ENCODE results near the gene C1QC. TPM values are rescaled to one million over a fixed set of nuclear protein-coding genes. Genes with fewer than 3 reads are reported as not detected.
A peak's percentile ranks its signal among the peaks of the same experiment; 100 is the strongest.
"Not testable (repeated sequence)": the region's sequence is repeated elsewhere in the genome, so short reads cannot be mapped to it uniquely, and the experiment has no call there.

C1QC gene
- total RNA-seq, 1 experiment from 2014 or later: 0.59 TPM

GRCh38 chr1:22674410-22674749, 30.9 kb downstream of the C1QC start:
- Histone ChIP-seq H4K20me1 (ENCODE audit: insufficient read depth) (no peaks in the 10 kb centered on the region), H3K36me3 (ENCODE audit: control insufficient read depth in 1 of 2, insufficient read depth in 2 of 2, low read length in 2 of 2) (no peaks in the 10 kb centered on the region), H3K9me3 (ENCODE audit: control insufficient read depth in 1 of 2, insufficient read depth in 1 of 2, low read depth in 1 of 2, low read length in 2 of 2) (no peaks in the 10 kb centered on the region), H3K27ac (ENCODE audit: low read depth, low read length) (no peak overlapping the region), H3K4me2 (ENCODE audit: low read length) (no peak overlapping the region; the same call in 1 of the 2 replicates), H3K4me1 (ENCODE audit: control insufficient read depth in 1 of 2, insufficient read depth in 2 of 2, low read length in 2 of 2) (no peaks in the 10 kb centered on the region), H3K27me3 (ENCODE audit: insufficient read depth, low read length) (peaks cover 6% of the 10 kb centered on the region; the same call in 1 of the 2 replicates), H3K4me3 (replicated peaks in 1 of 2; ENCODE audit: low read depth in 1 of 2, low read length in 2 of 2) (no peak overlapping the region), H3K9me2 (ENCODE audit: insufficient read depth) (no peaks in the 10 kb centered on the region), H2AFZ (ENCODE audit: low read depth, low read length, poor library complexity, severe bottlenecking) (no peak overlapping the region), H3K9ac (ENCODE audit: low read length) (no peak overlapping the region), H3K79me2 (ENCODE audit: insufficient read depth, low read length) (no peaks in the 10 kb centered on the region)
- RAD21 ChIA-PET (ENCODE audit: low non-redundant PET in 1 of 2, low total read pairs in 2 of 2, uncharacterized antibody in 2 of 2, unreplicated experiment in 2 of 2): interaction anchor here (0.9 to 1.4 kb wide), 5 partner anchors 187 to 289 kb away, joined by 3 to 6 read pairs (median 5); no protein-coding TSS in a partner anchor
- CTCF ChIA-PET: interaction anchor here (0.6 to 5.1 kb wide), 11 partner anchors 10 to 619 kb away, joined by 3 to 67 read pairs (median 5); no protein-coding TSS in a partner anchor
- TF ChIP-seq CBX3 (IDR thresholded peaks at IDR 0.05; ENCODE audit: low read depth) (no peak), POLR2AphosphoS5 (IDR thresholded peaks at IDR 0.05; ENCODE audit: low read depth, low read length) (no peak), FOSL1 (IDR thresholded peaks at IDR 0.05; ENCODE audit: low read depth) (no peak), SIN3A (IDR thresholded peaks at IDR 0.05; ENCODE audit: low read depth) (no peak), REST (IDR thresholded peaks at IDR 0.05; ENCODE audit: low read depth) (no peak), ZNF274 (IDR thresholded peaks at IDR 0.05; ENCODE audit: low read depth, low read length) (no peak), ATF3 (IDR thresholded peaks at IDR 0.05) (no peak), EZH2 (IDR thresholded peaks at IDR 0.05) (no peak), JUND (IDR thresholded peaks at IDR 0.05) (no peak), ELF1 (IDR thresholded peaks at IDR 0.05; ENCODE audit: borderline replicate concordance, low read depth) (no peak), EGR1 (IDR thresholded peaks at IDR 0.05; ENCODE audit: low read depth) (no peak), ZFX (IDR thresholded peaks at IDR 0.05) (no peak)
- TF ChIP-seq, protein P1, sequence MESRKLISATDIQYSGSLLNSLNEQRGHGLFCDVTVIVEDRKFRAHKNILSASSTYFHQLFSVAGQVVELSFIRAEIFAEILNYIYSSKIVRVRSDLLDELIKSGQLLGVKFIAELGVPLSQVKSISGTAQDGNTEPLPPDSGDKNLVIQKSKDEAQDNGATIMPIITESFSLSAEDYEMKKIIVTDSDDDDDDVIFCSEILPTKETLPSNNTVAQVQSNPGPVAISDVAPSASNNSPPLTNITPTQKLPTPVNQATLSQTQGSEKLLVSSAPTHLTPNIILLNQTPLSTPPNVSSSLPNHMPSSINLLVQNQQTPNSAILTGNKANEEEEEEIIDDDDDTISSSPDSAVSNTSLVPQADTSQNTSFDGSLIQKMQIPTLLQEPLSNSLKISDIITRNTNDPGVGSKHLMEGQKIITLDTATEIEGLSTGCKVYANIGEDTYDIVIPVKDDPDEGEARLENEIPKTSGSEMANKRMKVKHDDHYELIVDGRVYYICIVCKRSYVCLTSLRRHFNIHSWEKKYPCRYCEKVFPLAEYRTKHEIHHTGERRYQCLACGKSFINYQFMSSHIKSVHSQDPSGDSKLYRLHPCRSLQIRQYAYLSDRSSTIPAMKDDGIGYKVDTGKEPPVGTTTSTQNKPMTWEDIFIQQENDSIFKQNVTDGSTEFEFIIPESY (IDR thresholded peaks at IDR 0.05; ENCODE audit: extremely low read depth, insufficient replicate concordance, low read length): no peak
- TF ChIP-seq, protein P2, sequence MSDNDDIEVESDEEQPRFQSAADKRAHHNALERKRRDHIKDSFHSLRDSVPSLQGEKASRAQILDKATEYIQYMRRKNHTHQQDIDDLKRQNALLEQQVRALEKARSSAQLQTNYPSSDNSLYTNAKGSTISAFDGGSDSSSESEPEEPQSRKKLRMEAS (IDR thresholded peaks at IDR 0.05): no peak
- no peak for DNase-seq (ENCODE audit: low read depth, low spot score)
- intact Hi-C loops (cut with micrococcal nuclease): loop anchor here (1.0 to 2.0 kb wide), 5 partner anchors 30 to 290 kb away; no protein-coding TSS in a partner anchor
- peak; percentile 37 for ATAC-seq
- no TSS peak for BruUV-seq (replicated peaks)
- POLR2A ChIA-PET: interaction anchor here (0.8 kb wide), 1 partner anchor 188 kb away, joined by 3 read pairs; no protein-coding TSS in a partner anchor

- H3K9me3 ChIP-seq (ENCODE audit: control insufficient read depth in 1 of 2, insufficient read depth in 1 of 2, low read depth in 1 of 2, low read length in 2 of 2); H2AFZ ChIP-seq (ENCODE audit: low read depth, low read length, poor library complexity, severe bottlenecking); intact Hi-C loops (cut with micrococcal nuclease); POLR2A ChIA-PET; H3K9me2 ChIP-seq (ENCODE audit: insufficient read depth); H3K4me1 ChIP-seq (ENCODE audit: control insufficient read depth in 1 of 2, insufficient read depth in 2 of 2, low read length in 2 of 2); RAD21 ChIA-PET (ENCODE audit: low non-redundant PET in 1 of 2, low total read pairs in 2 of 2, uncharacterized antibody in 2 of 2, unreplicated experiment in 2 of 2); H3K27me3 ChIP-seq (ENCODE audit: insufficient read depth, low read length); ATAC-seq; H3K36me3 ChIP-seq (ENCODE audit: control insufficient read depth in 1 of 2, insufficient read depth in 2 of 2, low read length in 2 of 2); H4K20me1 ChIP-seq (ENCODE audit: insufficient read depth); H3K4me3 ChIP-seq (replicated peaks in 1 of 2; ENCODE audit: low read depth in 1 of 2, low read length in 2 of 2); H3K4me2 ChIP-seq (ENCODE audit: low read length); DNase-seq (ENCODE audit: low read depth, low spot score); BruUV-seq (replicated peaks); H3K27ac ChIP-seq (ENCODE audit: low read depth, low read length); H3K79me2 ChIP-seq (ENCODE audit: insufficient read depth, low read length); H3K9ac ChIP-seq (ENCODE audit: low read length): not testable (repeated sequence)
- CTCF ChIA-PET: interaction anchor here (5.1 kb wide), 1 partner anchor 254 kb away, joined by 67 read pairs; no protein-coding TSS in a partner anchor
Measured at GRCh38 chr1:22676151-22676550, 32.7 kb downstream of the C1QC start.
